Liver (tissue), 9 donors: ENCODE results near the gene N4BP3. TPM values are rescaled to one million over a fixed set of nuclear protein-coding genes. Genes with fewer than 3 reads are reported as not detected.

Experiments
- DNase-seq: peaks from one replicate; pipeline ENCODE4 v3.0.0-alpha.2; 2017; ENCODE audit warnings: low spot score
- H3K27ac ChIP-seq, 2 donors: one replicate each; pipeline ENCODE4 v1.7.0; 2013; ENCODE audit warnings: inconsistent platforms in 2 of 2, low read length in 2 of 2, control low read depth in 1 of 2, low read depth in 1 of 2, mild to moderate bottlenecking in 1 of 2
- H3K27me3 ChIP-seq, 4 donors: one replicate each; pipeline versions ENCODE4 v1.6.1 to v1.7.0; 2013; ENCODE audit warnings: low read length in 3 of 4, inconsistent platforms in 1 of 4, mild to moderate bottlenecking in 1 of 4, moderate library complexity in 1 of 4; ENCODE audit not compliant: control insufficient read depth in 4 of 4, insufficient read depth in 4 of 4
- H3K36me3 ChIP-seq, 4 donors: one replicate each; pipeline versions ENCODE4 v1.6.1 to v1.7.0; 2013; ENCODE audit warnings: low read length in 3 of 4, mild to moderate bottlenecking in 3 of 4, low read depth in 1 of 4, moderate library complexity in 1 of 4; ENCODE audit not compliant: control insufficient read depth in 4 of 4, insufficient read depth in 3 of 4
- H3K4me1 ChIP-seq, 4 donors: one replicate each; pipeline versions ENCODE4 v1.6.1 to v1.7.0; 2013; ENCODE audit warnings: low read length in 3 of 4, mild to moderate bottlenecking in 3 of 4, moderate library complexity in 1 of 4; ENCODE audit not compliant: control insufficient read depth in 4 of 4, insufficient read depth in 4 of 4
- H3K4me3 ChIP-seq, 3 donors: one replicate each; pipeline versions ENCODE4 v1.6.1 to v1.7.0; 2013; ENCODE audit warnings: low read length in 3 of 3, control low read depth in 1 of 3, low read depth in 1 of 3, mild to moderate bottlenecking in 1 of 3
- H3K9ac ChIP-seq, 2 donors: one replicate each; pipeline ENCODE4 v1.7.0; 2013; ENCODE audit warnings: low read length in 2 of 2, mild to moderate bottlenecking in 2 of 2, moderate library complexity in 2 of 2, control low read depth in 1 of 2, low read depth in 1 of 2
- H3K9me3 ChIP-seq, 4 donors: one replicate each; pipeline versions ENCODE4 v1.6.1 to v1.7.0; 2013; ENCODE audit warnings: low read length in 3 of 4; ENCODE audit not compliant: control insufficient read depth in 4 of 4
- EGR1 ChIP-seq, 2 donors: IDR thresholded peaks; 2 replicates each; pipeline ENCODE4 v1.6.1; 2016 to 2018; ENCODE audit warnings: antibody characterized with exemption in 2 of 2, low read depth in 2 of 2
- FOXA1 ChIP-seq: IDR thresholded peaks from 2 replicates; pipeline ENCODE4 v1.6.1; 2016; ENCODE audit warnings: antibody characterized with exemption
- FOXA2 ChIP-seq: IDR thresholded peaks from 2 replicates; pipeline ENCODE4 v1.6.1; 2016; ENCODE audit warnings: antibody characterized with exemption
- GABPA ChIP-seq, 2 donors: IDR thresholded peaks in 1 of 2; conservative IDR thresholded peaks in 1 of 2; 2 replicates each; pipeline ENCODE4 v1.6.1; 2016; ENCODE audit warnings: antibody characterized with exemption in 2 of 2, mild to moderate bottlenecking in 1 of 2, moderate library complexity in 1 of 2
- HNF4A ChIP-seq, 2 donors: conservative IDR thresholded peaks; 2 replicates each; pipeline ENCODE4 v1.6.1; 2016; ENCODE audit warnings: antibody characterized with exemption in 2 of 2, mild to moderate bottlenecking in 2 of 2
- HNF4G ChIP-seq: IDR thresholded peaks from 2 replicates; pipeline ENCODE4 v1.6.1; 2016; ENCODE audit warnings: antibody characterized with exemption
- JUND ChIP-seq, 2 donors: IDR thresholded peaks; 2 replicates each; pipeline ENCODE4 v1.6.1; 2016; ENCODE audit warnings: antibody characterized with exemption in 2 of 2
- NR2F2 ChIP-seq: IDR thresholded peaks from 2 replicates; pipeline ENCODE4 v1.6.1; 2016; ENCODE audit warnings: antibody characterized with exemption
- RAD21 ChIP-seq, 2 donors: IDR thresholded peaks; 2 replicates each; pipeline ENCODE4 v1.6.1; 2016; ENCODE audit warnings: antibody characterized with exemption in 2 of 2, mild to moderate bottlenecking in 2 of 2
- RXRA ChIP-seq, 2 donors: IDR thresholded peaks; 2 replicates each; pipeline ENCODE4 v1.6.1; 2017 to 2018; ENCODE audit warnings: antibody characterized with exemption in 2 of 2, mild to moderate bottlenecking in 1 of 2
- SP1 ChIP-seq: IDR thresholded peaks from 2 replicates; pipeline ENCODE4 v1.6.1; 2018; ENCODE audit warnings: antibody characterized with exemption, mild to moderate bottlenecking
- TAF1 ChIP-seq: conservative IDR thresholded peaks from 2 replicates; pipeline ENCODE4 v1.6.1; 2016; ENCODE audit warnings: antibody characterized with exemption, mild to moderate bottlenecking
- YY1 ChIP-seq: IDR thresholded peaks from 2 replicates; pipeline ENCODE4 v1.6.1; 2016; ENCODE audit warnings: antibody characterized with exemption, mild to moderate bottlenecking
- WGBS: extraction: QIAGEN DNeasy Blood & Tissue Kit; methylation state at CpG from one replicate; pipeline ENCODE4 v1.1.7; 2013; 5-methylcytosine and 5-hydroxymethylcytosine counted together
- polyA plus RNA-seq, 2 donors: library from polyadenylated mRNA; stranded (reverse) in 1 of 2; unstranded in 1 of 2; fragments of 200-250 nt in 1 of 2; fragments of >200 nt in 1 of 2; fragmentation: Nextera tagmentation in 1 of 2; extraction: Ambion mirVana in 1 of 2; gene quantifications; one replicate each; pipeline versions ENCODE4 v1.2.1 to v1.2.3, GENCODE V29; 2013 to 2015
- total RNA-seq, 2 donors: library from RNA; depleted of rRNA; stranded (reverse); fragments of >200 nt; gene quantifications; one replicate each; pipeline ENCODE4 v1.2.3, GENCODE V29; 2014
- TF ChIP-seq, protein P1 (sequence below): IDR thresholded peaks from 2 replicates; pipeline ENCODE4 v1.6.1; 2016; ENCODE audit warnings: antibody characterized with exemption
- TF ChIP-seq, protein P2 (sequence below): IDR thresholded peaks from 2 replicates; pipeline ENCODE4 v1.6.1; 2016; ENCODE audit warnings: antibody characterized with exemption, mild to moderate bottlenecking
- TF ChIP-seq, protein P3 (sequence below): fragments of 150-350 bp; IDR thresholded peaks from 2 replicates; pipeline ENCODE4 v1.5.1; 2017; ENCODE audit warnings: improper control_type of control experiment, low read depth, low read length; ENCODE audit not compliant: missing input control
- TF ChIP-seq, protein P4 (sequence below): IDR thresholded peaks from 2 replicates; pipeline ENCODE4 v1.6.1; 2016; ENCODE audit warnings: antibody characterized with exemption
- TF ChIP-seq, protein P5 (sequence below): IDR thresholded peaks from 2 replicates; pipeline ENCODE4 v1.6.1; 2016; ENCODE audit warnings: antibody characterized with exemption
- donor health status: healthy.
- donor health status: healthy.
- donor health status: healthy.
- donor health status: healthy.
- donor health status: healthy.

N4BP3 gene
- total and polyA plus RNA-seq, 4 donors: 0.06 to 0.28 (median 0.08) TPM; not detected in 1

DNA sequence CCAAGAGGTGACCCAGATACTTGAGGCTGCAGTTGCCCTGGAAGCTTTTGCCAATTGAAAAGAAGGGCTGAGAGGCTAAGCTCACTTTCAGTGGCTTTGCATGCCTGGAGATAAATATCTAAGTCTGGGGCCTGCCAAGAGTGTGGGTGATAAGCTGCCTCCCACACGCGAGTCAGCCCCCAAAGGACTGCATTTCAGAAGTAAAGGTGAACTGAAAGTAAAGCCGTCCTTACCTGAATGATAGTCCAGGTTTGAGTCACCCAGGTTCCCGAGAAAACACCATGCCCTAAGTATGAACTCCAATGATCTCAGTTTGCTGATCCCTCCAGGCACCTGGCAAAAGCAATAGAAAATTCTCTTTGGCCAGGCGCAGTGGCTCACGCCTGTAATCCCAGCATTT, 22.5 kb upstream of the N4BP3 start:
- TF ChIP-seq YY1: no peak
- TF ChIP-seq JUND (IDR thresholded peaks at IDR 0.05): no peak
- TF ChIP-seq RXRA (IDR thresholded peaks at IDR 0.05): no peak
- TF ChIP-seq SP1: no peak
- no peak for TF ChIP-seq RAD21 (IDR thresholded peaks at IDR 0.05)
- no peak for TF ChIP-seq TAF1
- no peak for TF ChIP-seq HNF4G
- no peak for TF ChIP-seq GABPA (IDR thresholded peaks at IDR 0.05 in 1 of 2, conservative IDR thresholded peaks at IDR 0.05 in 1 of 2)
- TF ChIP-seq, protein P1, sequence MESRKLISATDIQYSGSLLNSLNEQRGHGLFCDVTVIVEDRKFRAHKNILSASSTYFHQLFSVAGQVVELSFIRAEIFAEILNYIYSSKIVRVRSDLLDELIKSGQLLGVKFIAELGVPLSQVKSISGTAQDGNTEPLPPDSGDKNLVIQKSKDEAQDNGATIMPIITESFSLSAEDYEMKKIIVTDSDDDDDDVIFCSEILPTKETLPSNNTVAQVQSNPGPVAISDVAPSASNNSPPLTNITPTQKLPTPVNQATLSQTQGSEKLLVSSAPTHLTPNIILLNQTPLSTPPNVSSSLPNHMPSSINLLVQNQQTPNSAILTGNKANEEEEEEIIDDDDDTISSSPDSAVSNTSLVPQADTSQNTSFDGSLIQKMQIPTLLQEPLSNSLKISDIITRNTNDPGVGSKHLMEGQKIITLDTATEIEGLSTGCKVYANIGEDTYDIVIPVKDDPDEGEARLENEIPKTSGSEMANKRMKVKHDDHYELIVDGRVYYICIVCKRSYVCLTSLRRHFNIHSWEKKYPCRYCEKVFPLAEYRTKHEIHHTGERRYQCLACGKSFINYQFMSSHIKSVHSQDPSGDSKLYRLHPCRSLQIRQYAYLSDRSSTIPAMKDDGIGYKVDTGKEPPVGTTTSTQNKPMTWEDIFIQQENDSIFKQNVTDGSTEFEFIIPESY: no peak
- no peak for TF ChIP-seq NR2F2
- no peak for TF ChIP-seq HNF4A (conservative IDR thresholded peaks at IDR 0.05)
- TF ChIP-seq, protein P2, sequence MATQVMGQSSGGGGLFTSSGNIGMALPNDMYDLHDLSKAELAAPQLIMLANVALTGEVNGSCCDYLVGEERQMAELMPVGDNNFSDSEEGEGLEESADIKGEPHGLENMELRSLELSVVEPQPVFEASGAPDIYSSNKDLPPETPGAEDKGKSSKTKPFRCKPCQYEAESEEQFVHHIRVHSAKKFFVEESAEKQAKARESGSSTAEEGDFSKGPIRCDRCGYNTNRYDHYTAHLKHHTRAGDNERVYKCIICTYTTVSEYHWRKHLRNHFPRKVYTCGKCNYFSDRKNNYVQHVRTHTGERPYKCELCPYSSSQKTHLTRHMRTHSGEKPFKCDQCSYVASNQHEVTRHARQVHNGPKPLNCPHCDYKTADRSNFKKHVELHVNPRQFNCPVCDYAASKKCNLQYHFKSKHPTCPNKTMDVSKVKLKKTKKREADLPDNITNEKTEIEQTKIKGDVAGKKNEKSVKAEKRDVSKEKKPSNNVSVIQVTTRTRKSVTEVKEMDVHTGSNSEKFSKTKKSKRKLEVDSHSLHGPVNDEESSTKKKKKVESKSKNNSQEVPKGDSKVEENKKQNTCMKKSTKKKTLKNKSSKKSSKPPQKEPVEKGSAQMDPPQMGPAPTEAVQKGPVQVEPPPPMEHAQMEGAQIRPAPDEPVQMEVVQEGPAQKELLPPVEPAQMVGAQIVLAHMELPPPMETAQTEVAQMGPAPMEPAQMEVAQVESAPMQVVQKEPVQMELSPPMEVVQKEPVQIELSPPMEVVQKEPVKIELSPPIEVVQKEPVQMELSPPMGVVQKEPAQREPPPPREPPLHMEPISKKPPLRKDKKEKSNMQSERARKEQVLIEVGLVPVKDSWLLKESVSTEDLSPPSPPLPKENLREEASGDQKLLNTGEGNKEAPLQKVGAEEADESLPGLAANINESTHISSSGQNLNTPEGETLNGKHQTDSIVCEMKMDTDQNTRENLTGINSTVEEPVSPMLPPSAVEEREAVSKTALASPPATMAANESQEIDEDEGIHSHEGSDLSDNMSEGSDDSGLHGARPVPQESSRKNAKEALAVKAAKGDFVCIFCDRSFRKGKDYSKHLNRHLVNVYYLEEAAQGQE: no peak
- TF ChIP-seq, protein P3, sequence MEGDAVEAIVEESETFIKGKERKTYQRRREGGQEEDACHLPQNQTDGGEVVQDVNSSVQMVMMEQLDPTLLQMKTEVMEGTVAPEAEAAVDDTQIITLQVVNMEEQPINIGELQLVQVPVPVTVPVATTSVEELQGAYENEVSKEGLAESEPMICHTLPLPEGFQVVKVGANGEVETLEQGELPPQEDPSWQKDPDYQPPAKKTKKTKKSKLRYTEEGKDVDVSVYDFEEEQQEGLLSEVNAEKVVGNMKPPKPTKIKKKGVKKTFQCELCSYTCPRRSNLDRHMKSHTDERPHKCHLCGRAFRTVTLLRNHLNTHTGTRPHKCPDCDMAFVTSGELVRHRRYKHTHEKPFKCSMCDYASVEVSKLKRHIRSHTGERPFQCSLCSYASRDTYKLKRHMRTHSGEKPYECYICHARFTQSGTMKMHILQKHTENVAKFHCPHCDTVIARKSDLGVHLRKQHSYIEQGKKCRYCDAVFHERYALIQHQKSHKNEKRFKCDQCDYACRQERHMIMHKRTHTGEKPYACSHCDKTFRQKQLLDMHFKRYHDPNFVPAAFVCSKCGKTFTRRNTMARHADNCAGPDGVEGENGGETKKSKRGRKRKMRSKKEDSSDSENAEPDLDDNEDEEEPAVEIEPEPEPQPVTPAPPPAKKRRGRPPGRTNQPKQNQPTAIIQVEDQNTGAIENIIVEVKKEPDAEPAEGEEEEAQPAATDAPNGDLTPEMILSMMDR: no peak
- no peak for TF ChIP-seq FOXA1
- TF ChIP-seq, protein P4, sequence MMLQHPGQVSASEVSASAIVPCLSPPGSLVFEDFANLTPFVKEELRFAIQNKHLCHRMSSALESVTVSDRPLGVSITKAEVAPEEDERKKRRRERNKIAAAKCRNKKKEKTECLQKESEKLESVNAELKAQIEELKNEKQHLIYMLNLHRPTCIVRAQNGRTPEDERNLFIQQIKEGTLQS: no peak
- no peak for TF ChIP-seq EGR1 (IDR thresholded peaks at IDR 0.05; ENCODE audit: low read depth in 2 of 2)
- no peak for TF ChIP-seq FOXA2
- TF ChIP-seq, protein P5, sequence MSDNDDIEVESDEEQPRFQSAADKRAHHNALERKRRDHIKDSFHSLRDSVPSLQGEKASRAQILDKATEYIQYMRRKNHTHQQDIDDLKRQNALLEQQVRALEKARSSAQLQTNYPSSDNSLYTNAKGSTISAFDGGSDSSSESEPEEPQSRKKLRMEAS: no peak
- H3K27ac ChIP-seq: no peak overlapping the region
- no peak overlapping the region for H3K9ac ChIP-seq
- H3K4me3 ChIP-seq: no peak overlapping the region
- WGBS: 83% methylated on average over 6 of the region's 6 CpGs
- H3K27me3 ChIP-seq: no peaks in the 10 kb centered on the region
- H3K9me3 ChIP-seq: no peaks in the 10 kb centered on the region
- DNase-seq: no peak
- no peaks in the 10 kb centered on the region for H3K4me1 ChIP-seq
- H3K36me3 ChIP-seq: no peaks in the 10 kb centered on the region
